Muscle of back (tissue), 11 donors: ENCODE data around the gene A2M. TPM values are rescaled to one million over a fixed set of nuclear protein-coding genes. Genes with fewer than 3 reads are reported as not detected.

ENCODE experiments used
- DNase-seq, 3 donors: peaks; one replicate each; pipeline versions ENCODE4 v3.0.0 to v3.0.0-alpha.2; 2013
- polyA plus RNA-seq, 10 donors: library from polyadenylated mRNA; unstranded; fragments of 120-200 nt; gene quantifications; one replicate each; pipeline ENCODE4 v1.2.1, GENCODE V29; 2013; ENCODE audit not compliant: insufficient read length in 10 of 10

The A2M gene
- polyA plus RNA-seq, 10 donors, result 233 to 403 (median 301) TPM

- no peak for DNase-seq
Observed at GRCh38 chr12:9103050-9103849, 12.5 kb downstream of the A2M start.

DNA sequence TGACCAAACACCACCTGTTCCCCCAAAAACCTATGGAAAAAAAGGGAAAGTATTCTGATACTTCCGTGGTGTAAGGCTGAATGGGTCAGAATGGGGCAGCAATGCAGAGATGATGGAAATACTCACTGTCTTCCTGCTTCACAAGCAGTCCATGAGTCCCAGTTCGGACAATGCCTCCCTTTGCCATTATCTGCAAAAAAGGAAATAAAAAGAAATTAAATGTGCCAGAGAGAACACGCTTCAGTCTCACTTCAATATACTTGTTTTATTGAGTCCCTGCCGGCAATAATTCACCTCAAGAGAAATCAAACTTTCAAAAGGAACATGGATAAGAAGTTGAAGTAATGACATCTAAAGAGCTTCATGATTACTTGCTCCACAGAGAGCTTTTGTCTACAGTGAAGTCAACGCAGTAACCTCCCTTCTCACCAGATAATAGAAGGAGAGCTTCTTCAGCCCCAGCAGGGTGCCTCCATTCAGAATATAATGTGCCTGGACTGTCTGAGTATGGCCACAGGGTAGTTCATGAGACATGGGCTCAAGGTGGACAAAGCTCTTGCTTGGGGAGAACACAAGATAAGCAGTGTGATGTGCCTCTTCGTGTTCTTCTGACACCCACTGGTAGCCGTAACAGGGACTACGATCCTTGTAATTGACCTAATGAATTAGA lies 14.6 kb downstream of the A2M start:
- DNase-seq, result no peak

DNA sequence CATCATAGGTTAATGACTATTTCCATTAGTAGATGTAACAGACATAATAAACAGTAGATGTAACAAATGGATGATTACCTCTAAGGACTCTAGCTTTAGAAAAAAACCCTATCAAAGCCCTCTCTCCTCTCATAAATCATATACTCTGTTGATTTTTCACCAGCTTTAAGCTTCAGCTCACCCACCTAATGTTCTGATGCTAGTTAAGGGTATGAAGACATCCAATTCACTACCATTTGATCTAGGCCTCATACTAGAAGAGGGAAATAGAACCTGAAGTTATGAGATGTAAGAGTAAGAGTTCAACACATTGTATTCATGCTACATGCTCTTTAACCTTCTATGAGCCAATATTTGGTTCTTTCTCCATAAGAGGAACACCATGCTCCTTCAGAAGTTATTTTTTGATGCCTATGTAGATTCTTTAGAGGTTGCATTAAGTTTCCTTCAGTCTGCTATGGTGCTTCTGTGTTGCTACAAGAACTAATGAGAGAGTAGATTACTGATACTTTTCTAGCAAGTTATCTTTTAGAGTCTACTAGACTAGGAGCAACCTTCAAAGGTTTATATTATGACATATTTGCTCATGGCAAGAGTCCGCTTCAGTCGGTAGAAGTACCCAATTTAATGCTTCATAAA lies 16.0 kb downstream of the A2M start:
- DNase-seq, result no peak

GRCh38 chr12:9098463-9099026 lies 17.2 kb downstream of the A2M start:
- DNase-seq, result no peak

- no peak for DNase-seq
Observed at GRCh38 chr12:9098115-9098452, 17.6 kb downstream of the A2M start.

- DNase-seq, result no peak
Observed at GRCh38 chr12:9096563-9097176, 19.0 kb downstream of the A2M start.

DNA sequence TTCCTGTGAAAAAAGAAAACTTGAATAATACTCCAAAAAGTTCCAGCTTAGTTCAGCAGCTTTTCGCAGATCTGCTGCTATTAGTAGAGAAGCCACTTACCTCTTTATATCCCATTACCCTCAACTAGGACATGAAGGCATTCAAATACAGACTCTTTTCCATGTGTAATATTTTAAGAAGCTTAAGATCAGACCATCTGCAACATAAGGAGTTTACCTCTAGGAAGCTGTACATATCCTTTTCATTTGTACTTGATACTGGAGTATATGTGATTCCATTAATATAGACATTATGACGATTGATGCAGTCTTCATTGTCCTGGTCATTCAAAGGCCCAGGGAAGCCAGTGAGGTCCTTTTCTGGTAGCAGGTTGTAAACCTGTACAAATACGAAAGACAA lies 20.4 kb downstream of the A2M start:
- DNase-seq, result no peak

DNA sequence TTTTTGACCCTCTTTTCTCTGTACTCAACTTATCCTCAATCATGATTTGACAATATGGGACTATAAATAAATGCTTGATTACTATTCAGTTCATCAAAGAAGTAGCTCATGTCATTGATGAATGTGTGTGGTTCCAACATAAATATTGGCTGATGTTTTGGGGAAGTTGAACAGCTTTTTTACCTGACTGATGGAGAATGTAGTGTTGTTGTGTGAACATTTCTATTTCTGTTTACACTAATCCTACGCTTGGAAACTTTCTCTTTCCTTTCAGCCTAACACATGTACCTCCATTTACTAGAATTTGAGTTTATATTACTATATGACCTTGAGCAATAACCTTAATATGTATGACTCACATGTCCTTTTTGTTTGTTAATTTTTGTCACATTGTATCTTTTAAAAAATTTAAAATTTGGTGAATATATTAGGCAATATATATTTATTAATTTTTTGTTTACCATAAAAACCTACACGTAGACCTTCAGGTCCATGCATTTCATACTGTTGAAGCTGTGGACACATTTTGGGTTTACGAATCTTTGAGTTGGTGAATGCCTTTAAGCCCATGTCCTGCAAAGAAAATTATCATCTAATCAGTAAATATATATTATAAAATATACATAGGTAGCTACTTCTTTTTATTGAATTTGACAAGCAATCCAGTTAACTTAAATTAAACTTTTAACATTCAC lies 21.1 kb downstream of the A2M start:
- no peak for DNase-seq

GRCh38 chr12:9091891-9092598 lies 23.7 kb downstream of the A2M start:
- no peak for DNase-seq

- no peak for DNase-seq
Observed at GRCh38 chr12:9090220-9090619, 25.5 kb downstream of the A2M start.

DNA sequence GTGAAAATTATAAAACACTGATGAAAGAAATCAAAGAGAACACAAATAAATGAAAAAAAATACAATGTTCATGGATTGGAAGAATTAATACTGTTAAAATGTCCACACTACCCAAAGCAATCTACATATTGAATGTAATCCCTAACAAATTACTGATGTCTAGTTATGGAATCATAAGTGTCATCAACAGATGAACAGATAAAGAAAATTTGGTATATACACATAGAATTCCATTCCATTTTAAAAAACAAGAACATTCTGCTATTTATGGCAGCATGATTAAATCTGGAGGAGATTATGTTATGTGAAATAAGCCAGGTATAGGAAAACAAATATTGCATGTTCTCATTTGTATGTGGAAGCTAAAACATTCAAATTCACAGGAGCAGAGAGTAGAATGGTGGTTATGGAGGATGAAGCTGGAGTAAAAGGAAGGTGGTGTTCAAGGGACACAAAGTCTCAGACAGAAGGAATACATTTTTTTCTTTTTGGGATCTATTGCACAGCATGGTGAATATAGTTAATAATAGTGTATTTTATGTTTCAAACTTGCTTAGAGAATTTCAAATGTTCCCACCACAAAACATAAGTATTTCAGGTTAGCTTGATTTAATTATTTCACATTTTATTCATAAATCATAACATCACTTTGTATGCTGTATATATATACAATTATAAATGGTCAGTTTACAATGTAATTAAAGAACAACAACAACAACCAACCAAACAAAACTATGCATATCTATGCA lies 28.5 kb downstream of the A2M start:
- DNase-seq, result no peak

- DNase-seq, result no peak
Observed at GRCh38 chr12:9086087-9086486, 29.6 kb downstream of the A2M start.

DNA sequence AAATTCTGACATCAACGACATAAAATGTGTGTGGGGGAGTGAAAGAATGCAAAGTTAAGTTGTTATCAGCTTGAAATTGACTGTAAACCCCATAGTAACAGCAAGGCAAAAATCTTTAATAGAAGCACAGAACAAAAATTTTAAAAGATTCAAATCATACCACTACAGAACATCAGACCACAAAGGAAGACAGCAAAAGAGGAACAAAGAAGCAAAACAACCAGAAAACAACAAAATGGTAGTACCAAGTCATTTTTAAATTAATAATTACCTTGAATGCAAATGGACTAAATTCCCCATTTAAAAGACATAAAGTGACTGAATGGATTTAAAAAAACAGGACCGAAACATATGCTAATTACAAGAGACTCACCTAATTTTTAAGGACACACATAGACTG lies 31.3 kb downstream of the A2M start:
- no peak for DNase-seq

DNA sequence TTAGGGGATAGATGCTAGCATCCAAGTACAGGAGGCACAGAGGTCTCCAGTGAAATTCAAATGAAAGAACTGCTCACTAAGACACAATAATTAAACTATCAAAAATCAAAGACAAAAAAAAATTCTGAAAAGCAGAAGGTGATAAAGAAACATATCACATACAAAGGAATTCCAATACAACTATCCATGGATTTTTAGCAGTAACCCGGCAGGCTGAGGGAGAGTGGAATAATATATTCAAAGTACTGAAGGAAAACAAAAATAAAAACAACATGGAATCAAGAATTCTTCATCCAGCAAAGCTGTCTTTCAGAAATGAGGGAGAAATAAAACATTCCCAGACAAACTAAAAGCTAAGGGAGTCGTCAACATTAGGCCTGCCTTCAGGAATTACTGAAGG lies 31.9 kb downstream of the A2M start:
- DNase-seq, result no peak

GRCh38 chr12:9081667-9082427 lies 33.9 kb downstream of the A2M start:
- no peak for DNase-seq

GRCh38 chr12:9079883-9080675 lies 35.6 kb downstream of the A2M start:
- no peak for DNase-seq

DNA sequence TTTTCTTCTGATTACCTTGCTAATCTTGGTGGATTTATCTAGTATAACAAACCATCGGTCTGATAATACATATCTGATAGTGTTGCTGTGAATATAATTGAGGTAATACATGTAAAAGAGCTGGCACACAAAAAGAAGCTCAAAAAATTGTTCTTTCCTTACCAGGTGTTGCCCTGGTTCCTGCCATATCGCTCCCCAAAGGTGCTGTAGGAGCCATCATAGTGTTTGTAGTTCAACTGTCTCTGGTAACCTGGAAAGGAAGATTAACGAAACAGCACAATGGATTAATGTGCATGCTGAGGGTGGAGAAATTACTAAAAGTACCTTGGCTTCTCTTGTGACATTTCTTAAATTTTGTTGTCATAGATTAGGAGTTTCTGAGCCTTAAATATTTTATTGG lies 36.6 kb downstream of the A2M start:
- DNase-seq, result no peak

- no peak for DNase-seq
Observed at GRCh38 chr12:9077152-9078031, 38.3 kb downstream of the A2M start.
